HG02938 (cell line): ENCODE results near the gene AKAP11.

ENCODE experiments used
- ATAC-seq: cut with Tn5 transposase; IDR thresholded peaks from one replicate; pipeline ENCODE4 v1.9.1; 2021; ENCODE audit warnings: mild to moderate bottlenecking, moderate library complexity; ENCODE audit not compliant: unreplicated experiment

AKAP11 gene

GRCh38 chr13:42271337-42272114, 426 bp upstream of the AKAP11 start:
- ATAC-seq = peak; percentile 78

GRCh38 chr13:42272804-42273175, 838 bp downstream of the AKAP11 start:
- no peak for ATAC-seq

- no peak for ATAC-seq
These were observed 2.6 kb downstream of the AKAP11 start for GRCh38 chr13:42274386-42275097.

- peak; percentile 37 for ATAC-seq
These were observed 3.1 kb downstream of the AKAP11 start for GRCh38 chr13:42275098-42275471.

GRCh38 chr13:42275506-42275905, 3.6 kb downstream of the AKAP11 start:
- no peak for ATAC-seq

- ATAC-seq = no peak
These were observed 4.7 kb downstream of the AKAP11 start for GRCh38 chr13:42276683-42277082.

GRCh38 chr13:42277618-42278276, 5.8 kb downstream of the AKAP11 start:
- ATAC-seq = no peak

GRCh38 chr13:42279080-42279479, 7.1 kb downstream of the AKAP11 start:
- ATAC-seq = no peak

GRCh38 chr13:42279986-42280385, 8.0 kb downstream of the AKAP11 start:
- ATAC-seq = no peak

- no peak for ATAC-seq
These were observed 8.6 kb downstream of the AKAP11 start for GRCh38 chr13:42280537-42280936.

GRCh38 chr13:42283574-42283973, 11.6 kb downstream of the AKAP11 start:
- ATAC-seq = no peak

GRCh38 chr13:42284068-42284467, 12.1 kb downstream of the AKAP11 start:
- ATAC-seq = no peak

- ATAC-seq = no peak
These were observed 26.4 kb downstream of the AKAP11 start for GRCh38 chr13:42298392-42298791.

- ATAC-seq = no peak
These were observed 33.6 kb downstream of the AKAP11 start for GRCh38 chr13:42305503-42305902.

- no peak for ATAC-seq
These were observed 35.5 kb downstream of the AKAP11 start for GRCh38 chr13:42307461-42307860.

- ATAC-seq = no peak
These were observed 41.0 kb downstream of the AKAP11 start for GRCh38 chr13:42312817-42313431.

GRCh38 chr13:42318570-42318969, 46.6 kb downstream of the AKAP11 start:
- no peak for ATAC-seq

GRCh38 chr13:42320375-42320787, 48.4 kb downstream of the AKAP11 start:
- no peak for ATAC-seq

GRCh38 chr13:42322806-42323205, 50.9 kb downstream of the AKAP11 start:
- no peak for ATAC-seq

GRCh38 chr13:42324704-42325103, 52.8 kb downstream of the AKAP11 start:
- ATAC-seq = no peak

GRCh38 chr13:42327725-42328124, 55.8 kb downstream of the AKAP11 start:
- no peak for ATAC-seq
